K562 (cell line): ENCODE measurements around the gene C1orf56.

Source experiments
- NCOA2 ChIP-seq, 2 experiments: fragments of 450-650 bp; IDR thresholded peaks; 2 replicates each; pipeline ENCODE4 v1.6.1; 2018; ENCODE audit warnings: mild to moderate bottlenecking in 2 of 2, moderate library complexity in 1 of 2; ENCODE audit not compliant: partially characterized antibody in 2 of 2
- TCF7 ChIP-seq: sonication (generic); IDR thresholded peaks from 2 replicates; pipeline ENCODE4 v1.6.1; 2016; ENCODE audit warnings: antibody characterized with exemption, borderline replicate concordance

DNA sequence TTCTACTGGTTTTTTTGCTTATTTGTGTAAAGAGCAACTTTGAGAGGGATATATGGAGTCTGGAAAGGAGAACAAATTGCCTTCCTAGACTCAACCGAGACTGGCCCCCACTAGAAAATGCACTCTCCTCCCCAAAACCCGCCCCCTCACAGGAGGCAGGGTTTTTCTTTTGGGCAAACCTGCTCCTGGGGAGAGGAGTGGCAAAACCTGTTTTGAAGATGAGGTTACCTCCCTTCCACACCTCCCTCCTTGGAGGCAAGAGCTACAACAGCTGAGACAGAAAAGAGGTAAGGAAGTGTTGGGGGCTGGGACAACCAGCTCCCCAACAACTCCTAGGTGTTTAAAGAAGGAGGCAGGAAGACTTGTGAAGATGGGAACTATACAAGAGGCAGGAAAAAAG lies 11.2 kb upstream of the C1orf56 start, which contains the start of gene BNIPL:
- TF ChIP-seq TCF7: no peak
- TF ChIP-seq NCOA2 (IDR thresholded peaks at IDR 0.05; ENCODE audit: partially characterized antibody in 2 of 2): no peak
